OCI-LY1 (cell line): ENCODE results near the gene EPHA1.

Source experiments
- H2AFZ ChIP-seq: fragments of 200-600 bp; sonication (generic), shearing (Covaris generic); 2 replicates; pipeline ENCODE4 v1.6.0; 2014; ENCODE audit warnings: antibody characterized with exemption, mild to moderate bottlenecking, low read length
- H3F3A ChIP-seq: fragments of 200-600 bp; sonication (generic), shearing (Covaris generic); 2 replicates; pipeline ENCODE4 v1.6.0; 2014; ENCODE audit warnings: mild to moderate bottlenecking, antibody characterized with exemption, low read length, moderate library complexity; ENCODE audit not compliant: insufficient read depth
- H3K27ac ChIP-seq: fragments of 200-600 bp; sonication (generic); 2 replicates; pipeline ENCODE4 v1.5.1; 2014; ENCODE audit warnings: low read length, mixed run types, mild to moderate bottlenecking, low read depth; ENCODE audit not compliant: poor library complexity, severe bottlenecking
- H3K27me3 ChIP-seq: fragments of 200-600 bp; sonication (generic); 2 replicates; pipeline ENCODE4 v1.6.0; 2014; ENCODE audit warnings: antibody characterized with exemption, mild to moderate bottlenecking, low read length, moderate library complexity; ENCODE audit not compliant: insufficient read depth
- H3K36me3 ChIP-seq: fragments of 200-600 bp; sonication (generic); 2 replicates; pipeline ENCODE4 v1.6.1; 2014; ENCODE audit warnings: mild to moderate bottlenecking, antibody characterized with exemption, low read length, moderate library complexity, mixed read lengths; ENCODE audit not compliant: insufficient read depth
- H3K4me1 ChIP-seq: fragments of 200-600 bp; sonication (generic); 2 replicates; pipeline ENCODE4 v1.5.1; 2014; ENCODE audit warnings: mild to moderate bottlenecking, low read length, moderate library complexity; ENCODE audit not compliant: insufficient read depth, severe bottlenecking
- H3K4me2 ChIP-seq: fragments of 200-600 bp; sonication (generic), shearing (Covaris generic); 2 replicates; pipeline ENCODE4 v1.6.1; 2014; ENCODE audit warnings: low read length
- H3K4me3 ChIP-seq: fragments of 200-600 bp; sonication (generic); 2 replicates; pipeline ENCODE4 v1.5.1; 2014; ENCODE audit warnings: low read length, low read depth, mild to moderate bottlenecking, mixed read lengths; ENCODE audit not compliant: poor library complexity, severe bottlenecking
- H3K79me2 ChIP-seq: fragments of 200-600 bp; shearing (Covaris generic); 2 replicates; pipeline ENCODE4 v1.6.1; 2016; ENCODE audit warnings: mixed run types, low read length, mixed read lengths; ENCODE audit not compliant: insufficient read depth
- H3K9ac ChIP-seq: fragments of 200-600 bp; sonication (generic), shearing (Covaris generic); 2 replicates; pipeline ENCODE4 v1.6.1; 2014; ENCODE audit warnings: mild to moderate bottlenecking, low read length, mixed read lengths
- H3K9me2 ChIP-seq: fragments of 200-600 bp; sonication (generic), shearing (Covaris generic); 2 replicates; pipeline ENCODE4 v1.6.1; 2014; ENCODE audit warnings: low read depth, mild to moderate bottlenecking, low read length, mixed read lengths
- H3K9me3 ChIP-seq: fragments of 200-600 bp; shearing (Covaris generic); 2 replicates; pipeline ENCODE4 v1.6.1; 2014; ENCODE audit warnings: low read length, mixed read lengths
- H4K20me1 ChIP-seq: fragments of 200-600 bp; sonication (generic), shearing (Covaris generic); 2 replicates; pipeline ENCODE4 v1.6.0; 2016; ENCODE audit warnings: mild to moderate bottlenecking, low read length; ENCODE audit not compliant: insufficient read depth
- CTCF ChIP-seq: fragments of 200-600 bp; sonication (generic), shearing (Covaris generic); IDR thresholded peaks from 2 replicates; pipeline ENCODE4 v1.5.1; 2017; ENCODE audit warnings: mild to moderate bottlenecking, antibody characterized with exemption, low read length, moderate library complexity, mixed read lengths
- EZH2 ChIP-seq: fragments of 200-600 bp; sonication (generic), shearing (Covaris generic); IDR thresholded peaks from 2 replicates; pipeline ENCODE4 v1.8.0; 2017; ENCODE audit warnings: borderline replicate concordance, mixed run types, mild to moderate bottlenecking, antibody characterized with exemption, low read length, moderate library complexity, mixed read lengths

The EPHA1 gene

GRCh38 chr7:143439866-143440265 lies 31.2 kb upstream of the EPHA1 start:
- Histone ChIP-seq H3K79me2 (no peaks in the 10 kb centered on the region), H3K9ac (no peak overlapping the region)

GRCh38 chr7:143437578-143437977 lies 28.9 kb upstream of the EPHA1 start:
- Histone ChIP-seq H3F3A (no peaks in the 10 kb centered on the region), H3K9ac (no peak overlapping the region), H3K9me2 (no peaks in the 10 kb centered on the region), H3K27ac (no peak overlapping the region), H3K27me3 (no peaks in the 10 kb centered on the region), H3K4me1 (no peaks in the 10 kb centered on the region), H4K20me1 (no peaks in the 10 kb centered on the region), H3K9me3 (no peaks in the 10 kb centered on the region), H3K4me3 (no peak overlapping the region), H3K79me2 (no peaks in the 10 kb centered on the region), H2AFZ (no peak overlapping the region), H3K36me3 (no peaks in the 10 kb centered on the region), H3K4me2 (no peak overlapping the region)
- TF ChIP-seq CTCF (no peak), EZH2 (no peak)

More at GRCh38 chr7:143439866-143440265, 31.2 kb upstream of the EPHA1 start:
- no peak for TF ChIP-seq CTCF
- TF ChIP-seq EZH2, result no peak
- no peaks in the 10 kb centered on the region for H3K9me2 ChIP-seq
- no peaks in the 10 kb centered on the region for H3K4me1 ChIP-seq
- no peak overlapping the region for H3K4me2 ChIP-seq
- no peaks in the 10 kb centered on the region for H3F3A ChIP-seq
- H3K36me3 ChIP-seq, result no peaks in the 10 kb centered on the region
- no peaks in the 10 kb centered on the region for H3K27me3 ChIP-seq
- no peak overlapping the region for H3K27ac ChIP-seq
- no peaks in the 10 kb centered on the region for H3K9me3 ChIP-seq
- no peak overlapping the region for H2AFZ ChIP-seq
- no peaks in the 10 kb centered on the region for H4K20me1 ChIP-seq
- no peak overlapping the region for H3K4me3 ChIP-seq

DNA sequence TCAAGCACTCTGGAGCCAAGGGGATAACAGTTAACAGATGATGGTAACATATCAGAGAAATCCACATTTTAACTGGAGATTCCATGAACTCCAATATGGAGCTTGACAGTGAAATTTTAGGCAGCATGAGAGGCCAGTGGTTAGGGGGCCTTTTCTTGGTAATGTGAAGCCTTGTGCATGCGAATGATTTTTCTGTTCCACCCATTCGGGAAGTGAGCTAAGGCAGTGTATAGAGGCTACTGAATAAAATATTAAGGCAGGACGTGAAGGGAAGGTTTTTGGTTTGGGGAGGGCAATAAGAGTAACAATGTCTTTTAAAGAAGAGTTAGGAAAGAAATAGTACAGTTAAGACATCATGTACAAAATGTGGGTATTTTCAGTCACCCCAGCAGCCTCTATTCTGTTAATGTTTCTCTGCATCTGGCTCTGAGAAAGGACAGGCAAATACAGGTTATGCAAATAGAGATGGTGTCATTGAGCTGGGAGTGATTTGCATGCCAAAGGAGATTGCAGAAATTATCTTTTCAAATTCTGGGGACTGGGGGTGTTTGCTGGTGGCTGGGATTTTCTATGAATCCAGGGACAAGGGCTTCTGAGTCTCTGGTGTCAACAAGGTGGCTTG lies 27.8 kb upstream of the EPHA1 start:
- Histone ChIP-seq H3F3A (no peaks in the 10 kb centered on the region), H3K9ac (no peak overlapping the region), H3K79me2 (no peaks in the 10 kb centered on the region), H3K9me2 (no peaks in the 10 kb centered on the region), H2AFZ (no peak overlapping the region), H3K36me3 (no peaks in the 10 kb centered on the region), H3K27me3 (no peaks in the 10 kb centered on the region), H4K20me1 (no peaks in the 10 kb centered on the region), H3K27ac (no peak overlapping the region), H3K4me2 (no peak overlapping the region), H3K4me1 (no peaks in the 10 kb centered on the region), H3K9me3 (no peaks in the 10 kb centered on the region), H3K4me3 (no peak overlapping the region)
- TF ChIP-seq CTCF (no peak), EZH2 (no peak)
